BE2C (cell line): Measurements from ENCODE around the gene OR52E5.

ENCODE experiments used
- DNase-seq: peaks from one replicate; pipeline ENCODE4 v3.0.0-alpha.2; 2020
- H3K27me3 ChIP-seq: fragments of 250-450 bp; sonication (Bioruptor Pico); 2 replicates; pipeline ENCODE4 v1.5.1; 2020; ENCODE audit warnings: mild to moderate bottlenecking
- H3K36me3 ChIP-seq: fragments of 250-450 bp; sonication (Bioruptor Pico); 2 replicates; pipeline ENCODE4 v1.5.1; 2020; ENCODE audit warnings: mild to moderate bottlenecking
- H3K4me1 ChIP-seq: fragments of 250-450 bp; sonication (Bioruptor Pico); 2 replicates; pipeline ENCODE4 v1.5.1; 2020
- H3K4me3 ChIP-seq: 2 replicates; pipeline ENCODE4 v1.5.1; 2011; ENCODE audit warnings: low read depth, low read length
- H3K9me3 ChIP-seq: fragments of 250-450 bp; sonication (Bioruptor Pico); 2 replicates; pipeline ENCODE4 v1.5.1; 2020
- TF ChIP-seq, protein P1 (sequence below): IDR thresholded peaks from 2 replicates; pipeline ENCODE4 v1.5.1; 2012; ENCODE audit warnings: mild to moderate bottlenecking, low read depth, low read length

OR52E5 gene

DNA sequence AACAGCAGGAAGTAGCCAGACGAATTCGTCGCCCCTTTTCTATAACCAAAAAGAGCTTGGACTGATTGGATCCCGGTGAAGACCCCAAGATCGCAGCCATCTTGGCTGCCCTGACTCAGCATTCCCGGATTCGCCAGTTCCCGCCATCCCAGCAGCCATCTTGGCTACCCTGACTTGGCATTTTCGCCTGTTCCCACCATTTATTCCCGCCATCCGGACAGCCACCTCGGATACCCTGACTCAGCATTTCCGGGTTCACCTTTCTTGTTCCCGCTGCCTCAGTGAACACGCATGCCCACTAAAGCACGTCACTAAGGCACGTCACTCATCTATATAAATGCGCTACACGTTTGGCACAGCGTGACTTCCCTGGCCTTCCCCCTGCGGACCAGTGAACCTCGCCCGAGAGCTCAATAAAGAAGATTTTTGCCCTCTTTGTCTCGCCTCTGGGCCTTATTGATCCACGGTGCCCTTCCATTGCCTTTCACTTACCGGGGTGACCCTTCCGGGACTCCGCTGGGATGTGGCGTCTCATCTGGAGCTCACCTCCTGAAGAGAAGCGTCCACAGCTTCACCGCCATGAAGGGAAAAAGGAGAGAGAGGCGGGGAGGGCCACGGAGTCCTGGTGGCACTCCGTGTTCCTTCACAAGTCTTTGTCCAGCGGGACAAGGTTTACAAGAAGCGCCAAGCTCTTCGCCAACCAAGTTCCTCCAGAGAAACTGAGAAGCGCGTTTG lies 45.0 kb downstream of the OR52E5 start:
- Histone ChIP-seq H3K4me3 (no peak overlapping the region), H3K27me3 (no peaks in the 10 kb centered on the region), H3K4me1 (no peaks in the 10 kb centered on the region), H3K36me3 (no peaks in the 10 kb centered on the region), H3K9me3 (no peaks in the 10 kb centered on the region)
- TF ChIP-seq, protein P1, sequence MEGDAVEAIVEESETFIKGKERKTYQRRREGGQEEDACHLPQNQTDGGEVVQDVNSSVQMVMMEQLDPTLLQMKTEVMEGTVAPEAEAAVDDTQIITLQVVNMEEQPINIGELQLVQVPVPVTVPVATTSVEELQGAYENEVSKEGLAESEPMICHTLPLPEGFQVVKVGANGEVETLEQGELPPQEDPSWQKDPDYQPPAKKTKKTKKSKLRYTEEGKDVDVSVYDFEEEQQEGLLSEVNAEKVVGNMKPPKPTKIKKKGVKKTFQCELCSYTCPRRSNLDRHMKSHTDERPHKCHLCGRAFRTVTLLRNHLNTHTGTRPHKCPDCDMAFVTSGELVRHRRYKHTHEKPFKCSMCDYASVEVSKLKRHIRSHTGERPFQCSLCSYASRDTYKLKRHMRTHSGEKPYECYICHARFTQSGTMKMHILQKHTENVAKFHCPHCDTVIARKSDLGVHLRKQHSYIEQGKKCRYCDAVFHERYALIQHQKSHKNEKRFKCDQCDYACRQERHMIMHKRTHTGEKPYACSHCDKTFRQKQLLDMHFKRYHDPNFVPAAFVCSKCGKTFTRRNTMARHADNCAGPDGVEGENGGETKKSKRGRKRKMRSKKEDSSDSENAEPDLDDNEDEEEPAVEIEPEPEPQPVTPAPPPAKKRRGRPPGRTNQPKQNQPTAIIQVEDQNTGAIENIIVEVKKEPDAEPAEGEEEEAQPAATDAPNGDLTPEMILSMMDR = no peak
- DNase-seq = no peak

GRCh38 chr11:5938603-5938965 lies 45.6 kb downstream of the OR52E5 start:
- TF ChIP-seq, protein P1 = no peak
- H3K4me3 ChIP-seq = no peak overlapping the region
- no peaks in the 10 kb centered on the region for H3K9me3 ChIP-seq
- no peaks in the 10 kb centered on the region for H3K36me3 ChIP-seq
- DNase-seq = no peak
- H3K4me1 ChIP-seq = no peaks in the 10 kb centered on the region
- H3K27me3 ChIP-seq = no peaks in the 10 kb centered on the region

DNA sequence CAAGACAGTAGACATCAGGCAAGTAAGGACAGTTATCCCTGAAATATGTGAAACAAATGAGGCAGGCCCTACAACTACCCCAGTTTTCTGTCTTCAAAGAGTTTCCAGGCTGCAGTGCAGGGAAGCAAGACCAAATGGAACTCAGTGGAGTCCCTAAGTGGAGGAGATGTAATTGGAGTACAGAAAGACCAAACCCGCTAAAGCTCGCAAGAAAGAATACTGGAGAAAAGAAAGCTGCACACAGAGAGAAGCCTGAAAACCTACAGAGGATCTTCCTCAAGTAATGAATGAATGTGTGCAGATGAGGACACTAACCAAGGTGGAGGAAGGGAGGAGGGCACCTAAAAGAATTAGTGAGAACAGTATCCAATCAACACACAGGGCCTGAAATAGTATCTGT lies 47.7 kb downstream of the OR52E5 start:
- Histone ChIP-seq H3K4me1 (no peaks in the 10 kb centered on the region), H3K4me3 (no peak overlapping the region), H3K27me3 (no peaks in the 10 kb centered on the region), H3K36me3 (no peaks in the 10 kb centered on the region), H3K9me3 (no peaks in the 10 kb centered on the region)
- TF ChIP-seq, protein P1 = no peak
- no peak for DNase-seq

DNA sequence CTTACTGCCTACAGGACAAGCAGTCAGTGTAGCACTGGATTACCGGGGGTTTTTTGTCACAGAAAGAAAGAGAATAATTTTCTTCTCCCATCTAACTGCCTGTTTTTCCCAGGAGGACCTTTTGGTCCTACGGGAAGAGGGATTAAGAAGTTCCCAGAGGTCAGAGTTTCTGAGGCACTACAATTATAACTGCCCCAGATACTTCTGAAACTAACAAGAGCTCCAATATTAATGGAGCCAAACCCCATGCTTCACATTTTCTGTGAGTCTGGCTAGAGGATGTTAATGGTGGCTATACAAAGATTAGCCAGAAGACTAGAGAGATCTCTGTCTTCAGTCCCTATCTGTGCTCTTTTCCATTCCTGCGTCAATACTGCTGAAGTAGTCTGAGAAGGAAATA lies 48.9 kb downstream of the OR52E5 start, which contains the start of gene OR56A3:
Gene OR56A3, plus strand, starts transcription at position 301 of the 400 bp plus-strand sequence. CDS start 5,096 bp downstream, outside the sequence.
- TF ChIP-seq, protein P1 = no peak
- Histone ChIP-seq H3K4me3 (no peak within 1 kb of the TSS), H3K4me1 (no peaks in the 10 kb centered on the region), H3K27me3 (no peaks in the 10 kb centered on the region), H3K9me3 (no peaks in the 10 kb centered on the region), H3K36me3 (no peaks in the 10 kb centered on the region)
- no peak for DNase-seq
